ENCODE measurements around the gene ZNF391.
"Not testable (repeated sequence)": the region's sequence is repeated elsewhere in the genome, so short reads cannot be mapped to it uniquely, and the experiment has no call there.

The ZNF391 gene

GRCh38 chr6:27388293-27389197 lies at the start of gene ZNF391:
TSS of gene ZNF391 (plus strand) at chr6:27388759. CDS start at chr6:27400371, 11,612 bp downstream.
- peak; percentile 78 for DNase-seq

GRCh38 chr6:27352850-27353249 lies 35.7 kb upstream of the ZNF391 start:
- DNase-seq, result no peak

GRCh38 chr6:27358786-27359185 lies 29.8 kb upstream of the ZNF391 start:
- no peak for DNase-seq

- no peak for DNase-seq
Measured at GRCh38 chr6:27359231-27359630, 29.3 kb upstream of the ZNF391 start.

- DNase-seq, result no peak
Measured at GRCh38 chr6:27368202-27368601, 20.4 kb upstream of the ZNF391 start.

- DNase-seq, result no peak
Measured at GRCh38 chr6:27370391-27370790, 18.2 kb upstream of the ZNF391 start.

- DNase-seq, result peak; percentile 82
Measured at GRCh38 chr6:27374824-27375612, 13.5 kb upstream of the ZNF391 start.

GRCh38 chr6:27375613-27376079 lies 12.9 kb upstream of the ZNF391 start:
- DNase-seq, result peak; percentile 2

- not testable (repeated sequence) for DNase-seq
Measured at GRCh38 chr6:27378406-27378805, 10.2 kb upstream of the ZNF391 start.

- not testable (repeated sequence) for DNase-seq
Measured at GRCh38 chr6:27381001-27381400, 7.6 kb upstream of the ZNF391 start.

- no peak for DNase-seq
Measured at GRCh38 chr6:27383011-27383410, 5.5 kb upstream of the ZNF391 start.

- no peak for DNase-seq
Measured at GRCh38 chr6:27383481-27383880, 5.1 kb upstream of the ZNF391 start.

- DNase-seq, result no peak
Measured at GRCh38 chr6:27392623-27393022, 4.1 kb downstream of the ZNF391 start.

- no peak for DNase-seq
Measured at GRCh38 chr6:27394073-27394472, 5.5 kb downstream of the ZNF391 start.

- DNase-seq, result no peak
Measured at GRCh38 chr6:27400877-27401642, 12.5 kb downstream of the ZNF391 start.

- no peak for DNase-seq
Measured at GRCh38 chr6:27406085-27406484, 17.5 kb downstream of the ZNF391 start.

GRCh38 chr6:27407153-27407814 lies 18.7 kb downstream of the ZNF391 start:
- DNase-seq, result no peak

- DNase-seq, result no peak
Measured at GRCh38 chr6:27414300-27414699, 25.7 kb downstream of the ZNF391 start.

- DNase-seq, result no peak
Measured at GRCh38 chr6:27414996-27415395, 26.4 kb downstream of the ZNF391 start.

- no peak for DNase-seq
Measured at GRCh38 chr6:27415898-27416297, 27.3 kb downstream of the ZNF391 start.

GRCh38 chr6:27419363-27419762 lies 30.8 kb downstream of the ZNF391 start:
- no peak for DNase-seq

GRCh38 chr6:27422651-27423332 lies 34.2 kb downstream of the ZNF391 start:
- no peak for DNase-seq
